Fibroblast of pulmonary artery (primary cell): ENCODE data around the gene PIP4K2C.
A peak's percentile ranks its signal among the peaks of the same experiment; 100 is the strongest.

Source experiments
- DNase-seq: peaks from one replicate; pipeline ENCODE4 v3.0.0-alpha.2; 2010; ENCODE audit warnings: low read depth
- H3K4me3 ChIP-seq: replicated peaks from 2 replicates; pipeline ENCODE4 v1.5.1; 2011; ENCODE audit warnings: low read depth, mild to moderate bottlenecking, control low read depth, low read length, moderate library complexity
- TF ChIP-seq, protein P1 (sequence below): IDR thresholded peaks from 2 replicates; pipeline ENCODE4 v1.5.1; 2011; ENCODE audit warnings: mild to moderate bottlenecking, control low read depth, low read length, inconsistent platforms; ENCODE audit errors: missing control alignments

PIP4K2C gene

DNA sequence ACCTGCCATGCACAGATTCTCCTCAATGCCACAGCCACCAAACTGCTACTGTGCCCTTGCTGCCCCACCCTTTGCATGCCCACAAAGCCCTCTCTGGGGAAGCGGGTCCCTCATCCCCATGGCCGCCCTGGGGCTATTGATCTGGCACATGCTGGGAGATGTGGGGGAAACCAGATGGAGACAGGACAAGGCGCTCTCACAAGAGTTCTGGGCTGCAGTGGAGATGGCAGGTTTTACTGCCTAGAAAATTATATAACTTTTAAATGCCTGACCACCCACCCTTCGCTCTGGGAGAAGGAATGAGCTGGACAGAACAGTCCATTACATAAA, 10.6 kb upstream of the PIP4K2C start:
- no peak for DNase-seq
- H3K4me3 ChIP-seq: no peak overlapping the region
- TF ChIP-seq, protein P1, sequence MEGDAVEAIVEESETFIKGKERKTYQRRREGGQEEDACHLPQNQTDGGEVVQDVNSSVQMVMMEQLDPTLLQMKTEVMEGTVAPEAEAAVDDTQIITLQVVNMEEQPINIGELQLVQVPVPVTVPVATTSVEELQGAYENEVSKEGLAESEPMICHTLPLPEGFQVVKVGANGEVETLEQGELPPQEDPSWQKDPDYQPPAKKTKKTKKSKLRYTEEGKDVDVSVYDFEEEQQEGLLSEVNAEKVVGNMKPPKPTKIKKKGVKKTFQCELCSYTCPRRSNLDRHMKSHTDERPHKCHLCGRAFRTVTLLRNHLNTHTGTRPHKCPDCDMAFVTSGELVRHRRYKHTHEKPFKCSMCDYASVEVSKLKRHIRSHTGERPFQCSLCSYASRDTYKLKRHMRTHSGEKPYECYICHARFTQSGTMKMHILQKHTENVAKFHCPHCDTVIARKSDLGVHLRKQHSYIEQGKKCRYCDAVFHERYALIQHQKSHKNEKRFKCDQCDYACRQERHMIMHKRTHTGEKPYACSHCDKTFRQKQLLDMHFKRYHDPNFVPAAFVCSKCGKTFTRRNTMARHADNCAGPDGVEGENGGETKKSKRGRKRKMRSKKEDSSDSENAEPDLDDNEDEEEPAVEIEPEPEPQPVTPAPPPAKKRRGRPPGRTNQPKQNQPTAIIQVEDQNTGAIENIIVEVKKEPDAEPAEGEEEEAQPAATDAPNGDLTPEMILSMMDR: no peak

DNA sequence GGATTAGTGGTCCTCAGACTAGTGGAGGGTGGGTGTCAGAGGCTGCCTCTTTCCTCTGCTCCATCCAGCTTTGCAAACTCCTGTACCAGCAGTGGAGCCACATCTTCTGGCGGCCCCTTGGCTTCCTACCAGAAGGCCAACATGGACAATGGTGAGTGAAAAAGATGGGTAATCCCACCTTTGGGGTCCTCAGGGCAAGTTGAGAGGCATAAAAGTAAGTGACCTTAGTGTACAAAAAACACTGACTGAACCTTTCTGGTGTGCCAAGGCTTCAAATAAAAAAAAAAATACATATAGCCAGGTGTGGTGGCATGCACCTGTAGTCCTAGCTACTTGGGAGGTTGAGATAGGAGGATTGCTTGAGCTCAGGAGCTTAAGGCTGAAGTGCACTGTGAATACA, 9.2 kb upstream of the PIP4K2C start:
- H3K4me3 ChIP-seq: no peak overlapping the region
- no peak for DNase-seq
- TF ChIP-seq, protein P1: no peak

DNA sequence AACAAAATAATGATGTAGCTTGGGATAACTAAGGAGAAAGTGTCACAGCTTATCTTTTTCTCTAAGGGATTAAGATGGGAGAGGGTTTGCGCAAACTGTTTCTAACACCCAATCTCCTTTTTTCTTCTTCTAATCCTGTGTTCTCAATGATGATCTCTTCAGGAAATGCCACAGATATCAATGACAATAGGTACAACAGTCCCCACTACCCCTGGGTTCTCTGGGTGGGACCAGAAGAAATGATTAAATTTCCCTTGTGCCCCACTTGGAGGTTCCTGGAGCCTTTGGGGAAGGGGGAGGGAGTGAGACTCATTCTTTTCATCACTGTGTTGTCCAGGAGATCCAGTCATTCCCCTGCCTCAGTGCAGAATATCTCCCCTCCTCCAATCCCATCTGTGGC, 8.6 kb upstream of the PIP4K2C start:
- TF ChIP-seq, protein P1: no peak
- no peak for DNase-seq
- no peak overlapping the region for H3K4me3 ChIP-seq

DNA sequence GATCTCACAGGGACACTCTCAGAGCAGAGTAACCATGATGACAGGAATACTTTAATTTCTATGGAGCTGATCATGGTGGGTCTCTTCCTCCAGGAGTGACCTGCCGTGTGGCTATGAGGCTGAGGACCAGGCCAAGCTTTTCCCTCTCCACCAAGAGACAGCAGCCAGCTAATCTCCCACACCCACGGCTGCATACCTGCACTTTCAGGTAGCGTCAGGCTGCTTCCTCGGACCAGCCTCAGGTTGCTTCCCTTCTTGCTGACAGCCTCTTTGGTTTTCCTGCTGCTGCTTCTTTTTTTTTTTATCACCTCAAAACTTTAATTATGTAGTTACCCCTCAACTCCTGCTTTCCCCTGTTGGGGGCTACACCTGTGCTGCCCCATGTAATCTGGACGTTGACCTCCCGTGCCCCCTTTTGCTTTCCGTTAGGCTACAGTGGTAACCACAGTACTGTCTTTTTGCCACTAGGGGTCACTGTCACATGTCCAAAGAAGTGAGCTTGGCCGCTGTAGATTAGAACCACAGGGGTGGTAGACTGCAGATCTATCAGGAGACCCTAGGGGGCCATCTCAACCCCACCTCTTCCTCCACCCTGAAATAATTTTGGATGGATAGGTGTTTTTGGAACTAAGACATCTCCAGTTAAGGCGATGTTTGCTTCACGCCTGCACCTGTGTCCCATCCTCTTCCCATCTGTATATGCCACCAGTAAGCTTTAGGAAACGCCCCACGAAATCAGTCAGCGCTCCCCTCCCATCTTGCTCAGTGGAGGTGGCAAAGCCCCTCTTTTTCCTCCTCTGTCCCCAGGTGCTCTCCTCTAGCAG, 7.8 kb upstream of the PIP4K2C start:
- H3K4me3 ChIP-seq: no peak overlapping the region
- peak; percentile 86 for DNase-seq
- TF ChIP-seq, protein P1: peak; percentile 91

DNA sequence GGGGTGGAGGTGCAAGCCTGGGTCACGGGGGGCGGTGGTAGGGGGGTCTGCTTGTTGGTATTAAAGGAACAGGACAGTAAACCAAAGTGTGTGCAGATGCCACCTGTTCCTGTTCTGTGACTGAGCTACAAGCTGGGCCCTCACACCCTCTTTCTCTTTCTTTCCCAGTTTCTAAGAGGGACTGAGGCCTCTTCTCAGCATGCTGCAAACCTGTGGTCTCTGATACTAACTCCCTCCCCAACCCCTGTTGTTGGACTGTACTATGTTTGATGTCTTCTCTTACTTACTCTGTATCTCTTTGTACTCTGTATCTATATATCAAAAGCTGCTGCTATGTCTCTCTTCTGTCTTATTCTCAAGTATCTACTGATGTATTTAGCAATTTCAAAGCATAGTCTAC, 6.9 kb upstream of the PIP4K2C start:
- TF ChIP-seq, protein P1: no peak
- no peak overlapping the region for H3K4me3 ChIP-seq
- no peak for DNase-seq

DNA sequence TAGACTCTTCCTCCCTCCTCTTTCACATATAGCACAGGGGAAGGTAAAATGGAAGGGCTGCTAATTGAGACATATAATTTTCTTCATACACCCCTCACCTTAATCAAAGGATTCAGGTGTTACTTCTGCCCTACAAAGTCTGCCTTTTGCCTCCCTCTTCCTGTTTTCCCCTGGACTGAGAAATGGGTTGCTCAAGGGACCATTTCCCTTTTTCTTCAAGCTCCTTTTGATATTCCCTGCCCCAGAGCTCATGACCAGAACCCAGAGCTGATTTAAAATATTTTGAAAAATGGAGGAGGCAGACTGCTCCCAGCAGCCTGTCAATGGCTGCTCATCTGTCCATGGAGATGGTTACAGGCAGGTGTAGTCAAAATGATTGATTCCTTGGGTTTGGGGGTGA, 6.3 kb upstream of the PIP4K2C start:
- DNase-seq: no peak
- H3K4me3 ChIP-seq: no peak overlapping the region
- TF ChIP-seq, protein P1: no peak

DNA sequence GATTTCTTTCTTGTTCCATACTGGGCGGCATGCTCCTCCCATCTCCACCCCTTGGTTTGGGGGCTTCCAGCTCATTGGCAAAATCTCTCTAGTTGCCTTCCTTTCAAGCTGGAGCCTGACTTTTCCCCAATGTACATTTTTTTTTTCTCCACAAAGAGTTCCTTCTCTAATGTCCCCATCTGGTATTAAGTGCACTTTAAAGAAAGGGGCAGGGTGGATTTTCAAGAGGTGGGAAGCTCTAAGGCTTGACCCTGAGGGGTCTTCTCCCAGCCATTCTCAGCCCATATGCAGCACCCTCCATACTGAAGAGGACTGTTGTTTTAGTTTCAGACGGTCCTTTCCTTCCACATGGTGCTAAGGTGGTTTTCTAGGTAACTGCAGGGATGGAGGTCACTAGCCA, 5.8 kb upstream of the PIP4K2C start:
- DNase-seq: no peak
- TF ChIP-seq, protein P1: no peak
- no peak overlapping the region for H3K4me3 ChIP-seq
